ENCODE results near the gene LAG3.
A peak's percentile ranks its signal among the peaks of the same experiment; 100 is the strongest.

The LAG3 gene

DNA sequence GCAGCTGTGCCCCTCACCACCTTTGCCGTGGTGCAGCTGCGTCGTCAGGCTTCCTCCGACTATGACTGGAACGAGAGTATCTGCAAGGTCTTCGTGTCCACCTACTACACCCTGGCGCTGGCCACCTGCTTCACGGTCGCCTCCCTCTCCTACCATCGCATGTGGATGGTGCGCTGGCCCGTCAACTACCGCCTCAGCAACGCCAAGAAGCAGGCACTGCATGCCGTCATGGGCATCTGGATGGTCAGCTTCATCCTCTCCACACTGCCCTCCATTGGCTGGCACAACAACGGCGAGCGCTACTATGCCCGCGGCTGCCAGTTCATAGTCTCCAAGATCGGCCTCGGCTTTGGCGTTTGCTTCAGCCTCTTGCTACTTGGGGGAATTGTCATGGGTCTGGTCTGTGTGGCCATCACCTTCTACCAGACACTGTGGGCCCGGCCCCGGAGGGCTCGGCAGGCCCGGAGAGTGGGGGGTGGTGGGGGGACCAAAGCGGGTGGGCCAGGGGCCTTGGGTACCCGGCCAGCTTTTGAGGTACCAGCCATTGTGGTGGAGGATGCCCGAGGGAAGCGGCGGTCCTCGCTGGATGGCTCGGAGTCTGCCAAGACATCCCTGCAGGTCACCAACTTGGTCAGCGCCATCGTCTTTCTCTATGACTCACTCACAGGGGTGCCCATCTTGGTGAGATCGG, 51.9 kb downstream of the LAG3 start:
- peaks cover 0 to 38% (median 36%) of the 10 kb centered on the region in 4 experiments for H3K4me1 ChIP-seq (ENCODE audit: control extremely low read depth in 1 of 4, control insufficient read depth in 4 of 4, insufficient read depth in 4 of 4, low read length in 3 of 4)
- no peak overlapping the region for H3K4me3 ChIP-seq (ENCODE audit: control insufficient read depth in 1 of 7, extremely low read depth in 1 of 7, insufficient read depth in 4 of 7, low read depth in 2 of 7, low read length in 6 of 7)
- POLR2A ChIA-PET, result no interaction called here
- CTCF ChIA-PET, result interaction anchor here (1.0 to 13.0 kb wide), 26 partner anchors 10 to 245 kb away, joined by 3 to 97 read pairs (median 7); partner anchors contain the start of genes CD4, CDCA3, LAG3 and MLF2
- no peak overlapping the region for H3K27ac ChIP-seq (ENCODE audit: insufficient read depth in 1 of 2, low read depth in 1 of 2, low read length in 2 of 2, poor library complexity in 1 of 2, severe bottlenecking in 2 of 2)
- H3K9me3 ChIP-seq (ENCODE audit: control extremely low read depth in 1 of 5, control insufficient read depth in 4 of 5, insufficient read depth in 2 of 5, low read depth in 1 of 5, low read length in 4 of 5), result no peaks in the 10 kb centered on the region
- 97% methylated on average over 29 of the region's 37 CpGs for WGBS (ENCODE audit: insufficient coverage)
- H3K36me3 ChIP-seq (ENCODE audit: control insufficient read depth in 4 of 4, insufficient read depth in 4 of 4, low read length in 3 of 4), result no peaks in the 10 kb centered on the region
- H3K27me3 ChIP-seq (replicated peaks in 2 of 5; ENCODE audit: control insufficient read depth in 4 of 5, insufficient read depth in 5 of 5, low read length in 4 of 5), result peaks cover 0 to under 1% (median 0%) of the 10 kb centered on the region in 5 experiments
- DNase-seq, result no peak

DNA sequence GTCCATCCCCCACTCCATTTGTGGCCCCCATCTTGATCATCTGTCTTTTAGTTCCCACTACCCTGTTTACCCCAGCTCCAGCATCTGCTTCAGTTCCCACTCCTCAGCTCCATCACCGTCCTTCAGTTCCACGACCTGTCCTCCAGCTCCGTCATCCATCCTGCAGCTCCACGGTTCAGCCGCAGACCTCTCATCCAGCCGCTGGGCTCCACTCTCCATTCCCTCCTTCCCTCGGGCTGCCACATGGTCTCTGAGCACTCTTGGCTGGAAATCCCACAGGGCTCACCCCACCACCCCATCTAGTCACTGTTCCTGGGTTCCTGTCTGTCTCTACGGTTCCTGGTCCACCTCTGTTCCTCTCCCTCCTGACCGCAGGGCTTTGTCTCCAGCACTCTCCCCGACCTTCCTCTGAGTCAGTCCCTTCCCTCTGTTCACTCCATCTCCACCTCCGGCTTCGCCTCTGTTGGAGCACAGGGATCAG, 52.6 kb downstream of the LAG3 start:
- Histone ChIP-seq H3K4me1 (ENCODE audit: control extremely low read depth in 1 of 4, control insufficient read depth in 4 of 4, insufficient read depth in 4 of 4, low read length in 3 of 4) (peaks cover 0 to 45% (median 41%) of the 10 kb centered on the region in 4 experiments), H3K9me3 (ENCODE audit: control extremely low read depth in 1 of 5, control insufficient read depth in 4 of 5, insufficient read depth in 2 of 5, low read depth in 1 of 5, low read length in 4 of 5) (no peaks in the 10 kb centered on the region), H3K36me3 (ENCODE audit: control insufficient read depth in 4 of 4, insufficient read depth in 4 of 4, low read length in 3 of 4) (no peaks in the 10 kb centered on the region), H3K4me3 (ENCODE audit: control insufficient read depth in 1 of 7, extremely low read depth in 1 of 7, insufficient read depth in 4 of 7, low read depth in 2 of 7, low read length in 6 of 7) (no peak overlapping the region), H3K27me3 (replicated peaks in 2 of 5; ENCODE audit: control insufficient read depth in 4 of 5, insufficient read depth in 5 of 5, low read length in 4 of 5) (peaks cover 0 to 5% (median 0%) of the 10 kb centered on the region in 5 experiments), H3K27ac (ENCODE audit: insufficient read depth in 1 of 2, low read depth in 1 of 2, low read length in 2 of 2, poor library complexity in 1 of 2, severe bottlenecking in 2 of 2) (no peak overlapping the region)
- DNase-seq, result no peak
- ChIA-PET POLR2A (interaction anchor here (1.8 kb wide), 1 partner anchor 73 kb away, joined by 6 read pairs; the partner anchor contains the start of gene MLF2), CTCF (interaction anchor here (0.9 to 13.0 kb wide), 25 partner anchors 9 to 204 kb away, joined by 3 to 97 read pairs (median 7); partner anchors contain the start of genes CD4, CDCA3, LAG3 and MLF2)
- 73% methylated on average over 11 of the region's 12 CpGs for WGBS (ENCODE audit: insufficient coverage)

DNA sequence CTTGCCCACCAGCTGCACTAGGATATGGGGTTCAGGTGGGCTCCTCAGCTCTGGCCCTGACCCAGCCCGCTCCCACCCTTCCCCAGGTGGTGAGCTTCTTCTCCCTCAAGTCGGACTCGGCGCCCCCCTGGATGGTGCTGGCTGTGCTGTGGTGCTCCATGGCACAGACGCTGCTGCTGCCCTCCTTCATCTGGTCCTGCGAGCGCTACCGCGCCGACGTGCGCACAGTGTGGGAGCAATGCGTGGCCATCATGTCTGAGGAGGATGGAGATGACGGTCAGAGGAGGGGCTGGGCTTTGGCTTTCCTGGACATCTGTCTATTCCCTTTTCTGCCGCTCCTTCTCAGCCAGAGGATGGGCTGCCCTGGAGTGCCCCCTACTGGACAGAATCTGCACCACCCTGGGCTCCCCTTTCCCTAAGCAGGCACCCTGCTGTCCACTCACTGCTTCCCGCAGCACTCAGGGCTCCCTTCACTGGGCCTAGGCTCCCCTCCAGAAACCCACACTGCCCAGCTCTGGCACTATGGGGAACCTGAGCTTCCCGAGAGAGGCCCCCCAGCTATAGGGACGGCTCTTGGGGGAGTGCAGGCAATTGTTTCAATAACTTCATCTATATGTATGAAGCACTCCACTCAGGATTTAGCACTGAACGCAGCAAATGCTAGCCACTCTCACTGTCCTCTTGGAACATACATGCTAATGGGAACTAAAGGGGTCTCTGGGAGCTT, 53.2 kb downstream of the LAG3 start:
- Histone ChIP-seq H3K9me3 (ENCODE audit: control extremely low read depth in 1 of 5, control insufficient read depth in 4 of 5, insufficient read depth in 2 of 5, low read depth in 1 of 5, low read length in 4 of 5) (no peaks in the 10 kb centered on the region), H3K4me3 (ENCODE audit: control insufficient read depth in 1 of 7, extremely low read depth in 1 of 7, insufficient read depth in 4 of 7, low read depth in 2 of 7, low read length in 6 of 7) (peak overlapping the region in 1 of 7 experiments; percentile 32), H3K4me1 (ENCODE audit: control extremely low read depth in 1 of 4, control insufficient read depth in 4 of 4, insufficient read depth in 4 of 4, low read length in 3 of 4) (peaks cover 0 to 44% (median 39%) of the 10 kb centered on the region in 4 experiments), H3K27me3 (replicated peaks in 2 of 5; ENCODE audit: control insufficient read depth in 4 of 5, insufficient read depth in 5 of 5, low read length in 4 of 5) (peaks cover 0 to 7% (median 0%) of the 10 kb centered on the region in 5 experiments), H3K27ac (ENCODE audit: insufficient read depth in 1 of 2, low read depth in 1 of 2, low read length in 2 of 2, poor library complexity in 1 of 2, severe bottlenecking in 2 of 2) (no peak overlapping the region), H3K36me3 (ENCODE audit: control insufficient read depth in 4 of 4, insufficient read depth in 4 of 4, low read length in 3 of 4) (peaks cover 0 to 2% (median 0%) of the 10 kb centered on the region in 4 experiments)
- DNase-seq, result peak; percentile 66 to 80 (median 73)
- ChIA-PET POLR2A (interaction anchor here (1.8 kb wide), 1 partner anchor 73 kb away, joined by 6 read pairs; the partner anchor contains the start of gene MLF2), CTCF (interaction anchor here (0.7 to 13.0 kb wide), 31 partner anchors 9 to 271 kb away, joined by 3 to 97 read pairs (median 5); partner anchors contain the start of genes CD4, CDCA3, COPS7A and GNB3)
- WGBS (ENCODE audit: insufficient coverage), result 19% methylated on average over 16 of the region's 19 CpGs

DNA sequence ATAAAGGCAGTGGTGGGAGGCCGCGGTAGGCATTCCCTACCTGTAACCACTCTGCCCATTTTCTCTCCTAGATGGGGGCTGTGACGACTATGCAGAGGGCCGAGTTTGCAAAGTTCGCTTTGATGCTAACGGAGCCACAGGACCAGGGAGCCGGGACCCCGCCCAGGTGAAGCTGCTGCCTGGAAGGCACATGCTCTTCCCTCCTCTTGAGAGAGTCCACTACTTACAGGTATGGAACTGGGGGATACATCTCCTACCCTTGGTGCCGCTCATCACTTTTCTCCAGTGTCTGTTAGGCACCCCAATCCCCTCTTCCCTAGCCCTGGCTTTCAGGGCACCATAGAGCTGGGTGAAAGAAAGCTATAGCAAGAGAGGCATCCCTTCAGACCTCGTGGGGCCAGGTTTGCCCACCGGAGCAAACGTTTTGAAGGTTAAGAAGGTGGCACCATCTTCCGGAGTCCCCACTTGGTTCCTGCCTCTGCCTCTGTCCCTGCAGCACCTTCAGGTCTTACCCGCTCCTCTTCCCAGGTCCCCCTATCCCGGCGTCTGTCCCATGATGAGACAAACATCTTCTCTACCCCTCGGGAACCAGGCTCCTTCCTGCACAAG, 53.9 kb downstream of the LAG3 start:
- Histone ChIP-seq H3K27ac (ENCODE audit: insufficient read depth in 1 of 2, low read depth in 1 of 2, low read length in 2 of 2, poor library complexity in 1 of 2, severe bottlenecking in 2 of 2) (no peak overlapping the region), H3K27me3 (replicated peaks in 2 of 5; ENCODE audit: control insufficient read depth in 4 of 5, insufficient read depth in 5 of 5, low read length in 4 of 5) (peaks cover 0 to 7% (median 0%) of the 10 kb centered on the region in 5 experiments), H3K36me3 (ENCODE audit: control insufficient read depth in 4 of 4, insufficient read depth in 4 of 4, low read length in 3 of 4) (peaks cover 0 to 7% (median 0%) of the 10 kb centered on the region in 4 experiments), H3K4me3 (ENCODE audit: control insufficient read depth in 1 of 7, extremely low read depth in 1 of 7, insufficient read depth in 4 of 7, low read depth in 2 of 7, low read length in 6 of 7) (no peak overlapping the region), H3K9me3 (ENCODE audit: control extremely low read depth in 1 of 5, control insufficient read depth in 4 of 5, insufficient read depth in 2 of 5, low read depth in 1 of 5, low read length in 4 of 5) (no peaks in the 10 kb centered on the region), H3K4me1 (ENCODE audit: control extremely low read depth in 1 of 4, control insufficient read depth in 4 of 4, insufficient read depth in 4 of 4, low read length in 3 of 4) (peaks cover 0 to 37% (median 32%) of the 10 kb centered on the region in 4 experiments)
- no peak for DNase-seq
- WGBS (ENCODE audit: insufficient coverage), result 96% methylated on average over 15 of the region's 17 CpGs
- ChIA-PET CTCF (interaction anchor here (0.7 to 13.0 kb wide), 22 partner anchors 8 to 272 kb away, joined by 3 to 97 read pairs (median 8); partner anchors contain the start of genes CD4, CDCA3, COPS7A and GNB3), POLR2A (interaction anchor here (1.8 kb wide), 1 partner anchor 74 kb away, joined by 6 read pairs; the partner anchor contains the start of gene MLF2)

DNA sequence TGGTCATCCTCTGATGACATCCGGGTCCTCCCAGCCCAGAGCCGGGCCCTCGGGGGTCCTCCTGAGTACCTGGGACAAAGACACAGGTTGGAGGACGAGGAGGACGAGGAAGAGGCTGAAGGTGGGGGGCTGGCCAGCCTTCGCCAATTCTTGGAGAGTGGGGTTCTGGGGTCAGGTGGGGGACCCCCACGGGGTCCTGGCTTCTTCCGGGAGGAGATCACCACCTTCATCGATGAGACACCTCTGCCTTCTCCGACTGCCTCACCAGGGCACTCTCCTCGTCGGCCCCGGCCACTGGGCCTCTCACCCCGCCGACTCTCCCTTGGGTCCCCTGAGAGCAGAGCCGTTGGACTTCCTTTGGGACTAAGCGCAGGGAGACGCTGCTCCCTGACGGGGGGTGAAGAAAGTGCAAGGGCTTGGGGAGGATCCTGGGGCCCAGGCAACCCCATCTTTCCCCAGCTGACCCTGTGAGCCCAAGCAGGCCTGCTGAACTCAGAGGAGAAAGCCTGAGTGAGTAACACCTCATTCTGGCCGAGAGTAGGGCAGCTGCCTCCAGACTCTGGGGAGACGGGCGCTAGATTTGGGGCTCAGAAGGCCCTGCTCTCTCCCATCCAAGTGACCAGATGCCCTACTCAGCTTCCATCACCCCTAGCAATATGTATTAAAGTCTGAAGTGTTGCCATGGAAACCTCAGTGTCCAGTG, 54.6 kb downstream of the LAG3 start:
- CTCF ChIA-PET, result interaction anchor here (0.6 to 13.0 kb wide), 16 partner anchors 7 to 273 kb away, joined by 3 to 97 read pairs (median 10); partner anchors contain the start of genes CD4, CDCA3, COPS7A and GNB3
- peaks cover 0 to 14% (median 0%) of the 10 kb centered on the region in 4 experiments for H3K36me3 ChIP-seq (ENCODE audit: control insufficient read depth in 4 of 4, insufficient read depth in 4 of 4, low read length in 3 of 4)
- H3K4me3 ChIP-seq (ENCODE audit: control insufficient read depth in 1 of 7, extremely low read depth in 1 of 7, insufficient read depth in 4 of 7, low read depth in 2 of 7, low read length in 6 of 7), result peak overlapping the region in 1 of 7 experiments; percentile 23
- POLR2A ChIA-PET, result interaction anchor here (1.8 kb wide), 1 partner anchor 75 kb away, joined by 6 read pairs; the partner anchor contains the start of gene MLF2
- 88% methylated on average over 13 of the region's 22 CpGs for WGBS (ENCODE audit: insufficient coverage)
- H3K4me1 ChIP-seq (ENCODE audit: control extremely low read depth in 1 of 4, control insufficient read depth in 4 of 4, insufficient read depth in 4 of 4, low read length in 3 of 4), result peaks cover 0 to 35% (median 29%) of the 10 kb centered on the region in 4 experiments
- H3K27me3 ChIP-seq (replicated peaks in 2 of 5; ENCODE audit: control insufficient read depth in 4 of 5, insufficient read depth in 5 of 5, low read length in 4 of 5), result peaks cover 0 to 7% (median 0%) of the 10 kb centered on the region in 5 experiments
- no peak for DNase-seq
- H3K9me3 ChIP-seq (ENCODE audit: control extremely low read depth in 1 of 5, control insufficient read depth in 4 of 5, insufficient read depth in 2 of 5, low read depth in 1 of 5, low read length in 4 of 5), result no peaks in the 10 kb centered on the region
- H3K27ac ChIP-seq (ENCODE audit: insufficient read depth in 1 of 2, low read depth in 1 of 2, low read length in 2 of 2, poor library complexity in 1 of 2, severe bottlenecking in 2 of 2), result no peak overlapping the region

DNA sequence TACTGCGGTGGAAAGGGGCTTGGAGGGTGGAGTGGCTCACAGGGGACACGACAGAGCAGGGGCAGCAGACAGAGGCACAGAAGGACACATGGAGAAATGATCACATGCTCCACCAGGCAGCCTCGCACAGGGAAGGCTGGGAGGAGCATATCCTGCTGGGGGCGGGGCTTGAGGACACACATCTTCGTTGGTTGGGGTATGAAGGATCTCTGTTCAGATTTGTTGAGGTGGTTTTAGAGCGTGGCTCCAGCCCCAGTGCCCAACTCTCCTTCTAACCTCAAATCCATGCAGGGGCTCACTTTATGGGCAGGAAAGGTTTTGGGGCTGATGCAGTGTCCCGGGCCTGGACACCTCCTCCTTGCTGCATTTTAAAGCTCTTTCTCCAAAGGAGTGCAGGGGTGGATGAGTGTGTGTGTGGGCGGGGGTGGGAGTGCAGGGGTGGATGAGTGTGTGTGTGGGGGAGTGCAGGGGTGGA, 55.2 kb downstream of the LAG3 start:
- Histone ChIP-seq H3K9me3 (ENCODE audit: control extremely low read depth in 1 of 5, control insufficient read depth in 4 of 5, insufficient read depth in 2 of 5, low read depth in 1 of 5, low read length in 4 of 5) (no peaks in the 10 kb centered on the region), H3K27me3 (replicated peaks in 2 of 5; ENCODE audit: control insufficient read depth in 4 of 5, insufficient read depth in 5 of 5, low read length in 4 of 5) (peaks cover 0 to 7% (median 0%) of the 10 kb centered on the region in 5 experiments), H3K4me1 (ENCODE audit: control extremely low read depth in 1 of 4, control insufficient read depth in 4 of 4, insufficient read depth in 4 of 4, low read length in 3 of 4) (peaks cover 0 to 29% (median 24%) of the 10 kb centered on the region in 4 experiments), H3K27ac (ENCODE audit: insufficient read depth in 1 of 2, low read depth in 1 of 2, low read length in 2 of 2, poor library complexity in 1 of 2, severe bottlenecking in 2 of 2) (no peak overlapping the region), H3K36me3 (ENCODE audit: control insufficient read depth in 4 of 4, insufficient read depth in 4 of 4, low read length in 3 of 4) (peaks cover 0 to 18% (median 0%) of the 10 kb centered on the region in 4 experiments), H3K4me3 (ENCODE audit: control insufficient read depth in 1 of 7, extremely low read depth in 1 of 7, insufficient read depth in 4 of 7, low read depth in 2 of 7, low read length in 6 of 7) (peak overlapping the region in 1 of 7 experiments; percentile 23)
- POLR2A ChIA-PET, result interaction anchor here (0.5 to 0.7 kb wide), 2 partner anchors 61 to 430 kb away, joined by 3 read pairs; partner anchors contain the start of gene PTMS
- peak in 2 of 3 donors; percentile 49 to 58 for DNase-seq
- CTCF ChIA-PET, result interaction anchor here (0.6 to 13.0 kb wide), 8 partner anchors 16 to 92 kb away, joined by 3 to 97 read pairs (median 34); partner anchors contain the start of genes CD4, MLF2 and PTMS
- WGBS (ENCODE audit: insufficient coverage), result 0% methylated on average over 5 of the region's 8 CpGs

Data from common myeloid progenitor, CD34-positive (primary cell).